Fibroblast of pulmonary artery (primary cell): ENCODE data around the gene ASXL1.

ENCODE experiments used
- DNase-seq: peaks from one replicate; pipeline ENCODE4 v3.0.0-alpha.2; 2010; ENCODE audit warnings: low read depth
- H3K4me3 ChIP-seq: replicated peaks from 2 replicates; pipeline ENCODE4 v1.5.1; 2011; ENCODE audit warnings: low read depth, mild to moderate bottlenecking, control low read depth, low read length, moderate library complexity
- TF ChIP-seq, protein P1 (sequence below): IDR thresholded peaks from 2 replicates; pipeline ENCODE4 v1.5.1; 2011; ENCODE audit warnings: mild to moderate bottlenecking, control low read depth, low read length, inconsistent platforms; ENCODE audit errors: missing control alignments

Gene ASXL1

DNA sequence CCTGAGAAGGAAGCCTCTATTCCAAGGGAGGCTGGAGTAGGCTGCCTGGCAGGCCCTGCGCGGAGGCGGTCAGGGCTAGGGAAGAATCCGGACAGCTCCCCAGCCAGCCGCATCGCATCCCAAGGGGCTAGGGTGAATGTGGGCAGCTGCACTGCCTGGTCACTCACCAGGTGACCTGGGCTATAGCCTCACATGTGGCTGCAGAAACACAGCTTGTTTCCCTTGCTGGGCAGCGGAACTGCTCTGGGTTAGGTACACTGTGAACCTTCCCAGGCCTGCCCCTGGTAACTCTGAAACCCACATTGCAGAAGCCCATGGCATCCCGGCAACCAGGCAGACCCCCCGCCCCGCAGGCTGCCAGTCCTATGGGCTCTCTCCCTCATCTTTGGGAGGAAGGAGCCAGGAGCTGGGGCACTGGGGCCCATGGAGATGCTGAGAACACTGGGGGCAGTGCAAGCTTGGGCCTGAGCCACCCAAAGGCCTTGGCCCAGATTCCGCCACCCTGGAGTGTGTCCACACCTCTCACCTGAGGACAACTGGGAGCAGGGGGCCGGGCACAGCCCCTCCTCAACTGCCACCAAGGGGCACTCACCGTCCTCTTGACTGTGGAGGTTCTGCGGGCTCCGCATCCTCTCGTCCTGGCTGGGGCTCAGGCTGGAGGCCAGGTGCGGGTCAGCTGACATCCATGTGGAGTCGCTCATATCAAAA lies 116.0 kb downstream of the ASXL1 start:
- peak overlapping the region; percentile 44 for H3K4me3 ChIP-seq
- DNase-seq, result no peak
- TF ChIP-seq, protein P1, sequence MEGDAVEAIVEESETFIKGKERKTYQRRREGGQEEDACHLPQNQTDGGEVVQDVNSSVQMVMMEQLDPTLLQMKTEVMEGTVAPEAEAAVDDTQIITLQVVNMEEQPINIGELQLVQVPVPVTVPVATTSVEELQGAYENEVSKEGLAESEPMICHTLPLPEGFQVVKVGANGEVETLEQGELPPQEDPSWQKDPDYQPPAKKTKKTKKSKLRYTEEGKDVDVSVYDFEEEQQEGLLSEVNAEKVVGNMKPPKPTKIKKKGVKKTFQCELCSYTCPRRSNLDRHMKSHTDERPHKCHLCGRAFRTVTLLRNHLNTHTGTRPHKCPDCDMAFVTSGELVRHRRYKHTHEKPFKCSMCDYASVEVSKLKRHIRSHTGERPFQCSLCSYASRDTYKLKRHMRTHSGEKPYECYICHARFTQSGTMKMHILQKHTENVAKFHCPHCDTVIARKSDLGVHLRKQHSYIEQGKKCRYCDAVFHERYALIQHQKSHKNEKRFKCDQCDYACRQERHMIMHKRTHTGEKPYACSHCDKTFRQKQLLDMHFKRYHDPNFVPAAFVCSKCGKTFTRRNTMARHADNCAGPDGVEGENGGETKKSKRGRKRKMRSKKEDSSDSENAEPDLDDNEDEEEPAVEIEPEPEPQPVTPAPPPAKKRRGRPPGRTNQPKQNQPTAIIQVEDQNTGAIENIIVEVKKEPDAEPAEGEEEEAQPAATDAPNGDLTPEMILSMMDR, result no peak

DNA sequence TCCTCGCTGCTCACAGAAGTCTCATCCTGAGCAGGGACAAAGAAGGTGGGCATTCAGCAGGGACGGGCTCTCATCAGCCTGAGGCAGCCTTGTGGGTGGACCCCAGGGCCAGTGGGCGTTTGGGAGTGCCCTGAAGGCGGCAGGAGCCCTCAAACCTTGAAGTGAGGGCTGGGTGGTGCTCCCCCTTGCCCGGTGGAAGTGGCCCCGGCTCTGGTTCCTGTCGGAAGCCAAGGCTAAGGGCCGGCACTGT lies 116.5 kb downstream of the ASXL1 start:
- peak overlapping the region; percentile 44 for H3K4me3 ChIP-seq
- DNase-seq, result no peak
- TF ChIP-seq, protein P1, result no peak

DNA sequence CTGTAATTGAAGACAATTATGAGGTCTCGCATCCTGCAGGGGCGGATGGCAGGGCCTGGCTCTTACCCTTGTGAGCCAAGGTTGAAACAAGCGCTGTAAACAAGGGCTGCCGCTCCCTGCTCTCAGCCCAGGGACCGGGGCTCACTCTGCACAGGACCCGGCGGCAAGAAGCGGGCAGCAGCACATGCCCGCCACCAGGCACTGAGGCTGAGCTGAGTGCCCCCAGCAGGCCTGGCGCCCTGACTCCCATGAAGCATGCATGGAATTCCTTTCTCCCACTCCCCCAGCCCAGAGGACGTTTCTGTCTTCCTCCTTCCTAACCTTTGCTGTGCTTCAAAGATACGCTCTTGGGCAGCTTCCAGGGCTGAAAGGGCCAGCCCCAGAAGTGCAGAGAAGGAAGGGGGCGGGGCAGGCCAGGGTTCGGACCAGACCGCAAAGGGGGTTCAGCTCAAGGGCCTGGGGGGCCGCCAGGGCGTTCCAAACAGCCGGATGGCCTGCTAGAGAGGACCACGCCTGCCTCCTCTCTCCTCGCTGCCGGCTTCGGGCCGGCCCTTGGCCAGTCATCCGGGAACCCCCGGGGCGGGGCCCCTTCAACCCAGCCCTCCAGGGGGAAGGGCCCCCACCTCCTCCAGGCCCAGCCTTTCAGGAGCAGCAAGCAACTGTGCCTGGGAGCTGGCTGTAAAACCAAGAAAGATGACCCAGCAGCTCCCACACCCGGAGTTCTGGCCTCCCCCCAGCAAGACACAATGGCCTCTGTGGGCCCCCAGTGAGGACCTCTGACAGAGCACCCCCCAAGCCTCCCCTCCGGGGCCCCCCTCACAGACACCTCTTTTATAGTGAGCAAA lies 117.1 kb downstream of the ASXL1 start:
- TF ChIP-seq, protein P1, result no peak
- peak; percentile 98 for DNase-seq
- H3K4me3 ChIP-seq, result peak overlapping the region; percentile 44

- no peak for DNase-seq
- TF ChIP-seq, protein P1, result no peak
- no peak overlapping the region for H3K4me3 ChIP-seq
Measured at GRCh38 chr20:32476684-32477593, 118.8 kb downstream of the ASXL1 start.

DNA sequence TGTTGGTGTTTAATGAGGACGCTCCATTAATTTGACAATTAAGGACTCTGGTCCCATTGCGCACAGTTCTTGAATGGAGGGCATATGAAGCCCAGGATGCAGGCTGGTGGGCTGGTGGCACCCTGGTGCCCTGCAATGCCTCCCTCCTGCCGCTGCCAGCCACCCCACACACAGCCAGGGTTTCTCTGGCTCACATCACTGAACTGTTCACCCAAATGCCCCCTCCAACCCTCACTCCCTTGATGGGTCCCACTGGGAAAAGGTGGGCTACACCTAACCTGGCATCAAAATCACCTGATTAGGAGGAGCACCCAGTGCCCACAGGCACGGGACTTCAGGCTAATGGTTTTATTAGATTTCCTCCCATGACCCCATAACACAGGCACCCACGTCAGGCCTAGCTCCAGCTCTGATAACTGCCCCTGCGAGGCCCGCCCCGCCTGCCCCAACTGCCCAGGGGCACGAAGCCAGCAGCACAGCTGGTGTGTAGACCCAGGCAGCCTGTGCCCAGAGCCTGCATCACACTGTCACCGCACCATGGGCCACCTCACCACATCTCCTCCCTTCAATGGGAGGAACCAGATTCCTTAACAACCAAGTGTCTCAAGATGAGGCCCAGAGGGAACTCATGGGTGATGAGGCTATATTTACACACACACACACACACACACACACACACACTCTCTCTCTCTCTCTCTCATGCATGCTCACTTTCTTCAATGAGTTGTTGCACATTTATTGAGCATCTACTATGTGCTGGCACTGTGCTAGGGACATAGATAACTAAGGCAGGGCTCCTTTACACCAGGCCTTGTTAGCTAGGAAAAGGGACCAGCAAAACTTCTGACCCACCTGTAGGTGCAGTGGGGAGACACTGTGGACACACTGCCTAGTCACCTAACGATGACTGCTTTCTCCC lies 119.7 kb downstream of the ASXL1 start:
- TF ChIP-seq, protein P1, result no peak
- no peak overlapping the region for H3K4me3 ChIP-seq
- no peak for DNase-seq

DNA sequence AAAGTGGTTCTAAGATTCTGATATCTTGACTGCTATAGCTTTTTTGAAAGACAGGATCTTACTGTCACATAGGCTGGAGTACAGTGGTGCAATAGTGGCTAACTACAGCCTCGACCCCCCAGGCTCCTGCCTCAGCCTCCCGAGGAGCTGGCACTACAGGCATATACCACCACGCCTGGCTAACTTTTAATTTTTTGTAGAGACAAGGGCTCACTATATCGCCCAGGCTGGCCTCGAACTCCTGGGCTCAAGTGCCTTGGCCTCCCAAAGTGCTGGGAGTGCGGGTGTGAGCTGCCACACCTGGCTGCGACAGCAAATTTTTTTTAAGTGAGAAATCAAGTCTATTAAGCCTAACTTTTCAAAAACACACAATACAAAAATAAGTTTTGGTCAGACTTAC lies 120.4 kb downstream of the ASXL1 start:
- TF ChIP-seq, protein P1, result no peak
- DNase-seq, result no peak
- H3K4me3 ChIP-seq, result no peak overlapping the region
